Fibroblast of lung (primary cell): ENCODE data around the gene SH3D19. TPM values are rescaled to one million over a fixed set of nuclear protein-coding genes. Genes with fewer than 3 reads are reported as not detected.

Source experiments
- DNase-seq, 2 donors: peaks; one replicate each; pipeline versions ENCODE4 v3.0.0 to v3.0.0-alpha.2; 2010; ENCODE audit warnings: low read depth in 2 of 2
- H2AFZ ChIP-seq: 2 replicates; pipeline ENCODE4 v1.5.1; 2012; ENCODE audit warnings: low read length, control low read depth, inconsistent platforms
- H3K27ac ChIP-seq: 2 replicates; pipeline ENCODE4 v1.5.1; 2011; ENCODE audit warnings: low read length, control low read depth; ENCODE audit not compliant: insufficient read depth
- H3K27me3 ChIP-seq: 2 replicates; pipeline ENCODE4 v1.5.1; 2011; ENCODE audit warnings: mild to moderate bottlenecking, low read length; ENCODE audit not compliant: control insufficient read depth, insufficient read depth
- H3K36me3 ChIP-seq: 2 replicates; pipeline ENCODE4 v1.5.1; 2011; ENCODE audit warnings: low read length; ENCODE audit not compliant: control insufficient read depth, insufficient read depth
- H3K4me1 ChIP-seq: 2 replicates; pipeline ENCODE4 v1.5.1; 2011; ENCODE audit warnings: low read length; ENCODE audit not compliant: control insufficient read depth, insufficient read depth; ENCODE audit errors: extremely low read depth
- H3K4me2 ChIP-seq: 2 replicates; pipeline ENCODE4 v1.5.1; 2011; ENCODE audit warnings: low read length, control low read depth; ENCODE audit not compliant: insufficient read depth; ENCODE audit errors: extremely low read depth
- H3K4me3 ChIP-seq, 4 experiments: fragments of 200-600 bp in 1 of 4; sonication (generic) in 1 of 4; replicated peaks in 1 of 4; 2 replicates each; pipeline ENCODE4 v1.5.1; 2011 to 2016; ENCODE audit warnings: low read length in 4 of 4, low read depth in 3 of 4, mild to moderate bottlenecking in 3 of 4, control low read depth in 2 of 4, inconsistent platforms in 1 of 4, mixed read lengths in 1 of 4; ENCODE audit not compliant: insufficient read depth in 1 of 4; ENCODE audit errors: control extremely low read depth in 1 of 4
- H3K79me2 ChIP-seq: 2 replicates; pipeline ENCODE4 v1.5.1; 2012; ENCODE audit warnings: mild to moderate bottlenecking, low read length, inconsistent platforms; ENCODE audit not compliant: control insufficient read depth, insufficient read depth
- H3K9ac ChIP-seq: 2 replicates; pipeline ENCODE4 v1.5.1; 2011; ENCODE audit warnings: mild to moderate bottlenecking, low read length, control low read depth; ENCODE audit not compliant: insufficient read depth
- H3K9me3 ChIP-seq: 2 replicates; pipeline ENCODE4 v1.5.1; 2012; ENCODE audit warnings: low read depth, low read length; ENCODE audit not compliant: control insufficient read depth, insufficient read depth
- H4K20me1 ChIP-seq: 2 replicates; pipeline ENCODE4 v1.5.1; 2011; ENCODE audit warnings: low read length; ENCODE audit not compliant: control insufficient read depth, insufficient read depth; ENCODE audit errors: extremely low read depth
- EZH2 ChIP-seq: IDR thresholded peaks from 2 replicates; pipeline ENCODE4 v1.5.1; 2012; ENCODE audit warnings: low read length, control low read depth, mild to moderate bottlenecking; ENCODE audit errors: missing control alignments
- polyA plus RNA-seq, 2 donors: library from polyadenylated mRNA; depleted of rRNA in 1 of 2; stranded (reverse) in 1 of 2; unstranded in 1 of 2; fragments of >200 nt; gene quantifications; 2 replicates each; pipeline ENCODE4 v1.2.1, GENCODE V29; 2011 to 2012; ENCODE audit warnings: missing spikeins in 1 of 2
- total RNA-seq: library from RNA; depleted of rRNA; stranded (reverse); fragments of >200 nt; gene quantifications from 2 replicates; pipeline ENCODE4 v1.2.1, GENCODE V29; 2014
- TF ChIP-seq, protein P1 (sequence below), 2 donors: IDR thresholded peaks in 1 of 2; conservative IDR thresholded peaks in 1 of 2; 1 replicate in 1 of 2; 2 replicates in 1 of 2; pipeline ENCODE4 v1.5.1; 2011 to 2012; ENCODE audit warnings: low read length in 2 of 2, control low read depth in 1 of 2, inconsistent platforms in 1 of 2, low read depth in 1 of 2, mild to moderate bottlenecking in 1 of 2

SH3D19 gene
- total and polyA plus RNA-seq, 2 donors (not counting 1 experiment from before 2014, with no cell fraction given): 31.4 to 41.3 TPM

DNA sequence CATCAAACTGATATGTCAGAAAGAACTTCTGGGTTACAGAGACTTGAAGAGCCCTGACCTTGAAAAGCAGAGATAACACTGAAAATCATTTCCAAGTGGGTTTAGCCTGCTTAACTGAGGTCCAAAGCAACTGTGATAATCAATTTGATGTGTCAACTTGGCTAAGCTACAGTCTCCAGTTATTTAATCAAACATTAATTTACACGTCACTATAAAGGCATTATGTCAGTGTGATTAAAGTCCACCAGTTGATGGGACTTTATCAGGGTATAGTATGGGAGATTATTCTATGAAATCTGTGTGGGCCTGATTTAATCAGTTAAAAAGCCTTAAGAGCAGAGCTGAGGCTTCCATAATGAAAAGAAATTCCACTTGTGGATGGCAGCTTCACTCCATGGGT is 117.5 kb downstream of the SH3D19 start:
- DNase-seq: no peak
- TF ChIP-seq, protein P1, sequence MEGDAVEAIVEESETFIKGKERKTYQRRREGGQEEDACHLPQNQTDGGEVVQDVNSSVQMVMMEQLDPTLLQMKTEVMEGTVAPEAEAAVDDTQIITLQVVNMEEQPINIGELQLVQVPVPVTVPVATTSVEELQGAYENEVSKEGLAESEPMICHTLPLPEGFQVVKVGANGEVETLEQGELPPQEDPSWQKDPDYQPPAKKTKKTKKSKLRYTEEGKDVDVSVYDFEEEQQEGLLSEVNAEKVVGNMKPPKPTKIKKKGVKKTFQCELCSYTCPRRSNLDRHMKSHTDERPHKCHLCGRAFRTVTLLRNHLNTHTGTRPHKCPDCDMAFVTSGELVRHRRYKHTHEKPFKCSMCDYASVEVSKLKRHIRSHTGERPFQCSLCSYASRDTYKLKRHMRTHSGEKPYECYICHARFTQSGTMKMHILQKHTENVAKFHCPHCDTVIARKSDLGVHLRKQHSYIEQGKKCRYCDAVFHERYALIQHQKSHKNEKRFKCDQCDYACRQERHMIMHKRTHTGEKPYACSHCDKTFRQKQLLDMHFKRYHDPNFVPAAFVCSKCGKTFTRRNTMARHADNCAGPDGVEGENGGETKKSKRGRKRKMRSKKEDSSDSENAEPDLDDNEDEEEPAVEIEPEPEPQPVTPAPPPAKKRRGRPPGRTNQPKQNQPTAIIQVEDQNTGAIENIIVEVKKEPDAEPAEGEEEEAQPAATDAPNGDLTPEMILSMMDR (conservative IDR thresholded peaks at IDR 0.05 in 1 of 2, IDR thresholded peaks at IDR 0.05 in 1 of 2; ENCODE audit: low read depth in 1 of 2, low read length in 2 of 2): no peak
- no peak for TF ChIP-seq EZH2
- H3K9me3 ChIP-seq: no peaks in the 10 kb centered on the region
- H3K4me3 ChIP-seq: no peak overlapping the region
- H3K4me2 ChIP-seq: no peak overlapping the region
- no peak overlapping the region for H2AFZ ChIP-seq
- no peaks in the 10 kb centered on the region for H3K27me3 ChIP-seq
- no peaks in the 10 kb centered on the region for H3K36me3 ChIP-seq
- no peaks in the 10 kb centered on the region for H4K20me1 ChIP-seq
- H3K79me2 ChIP-seq: no peaks in the 10 kb centered on the region
- H3K9ac ChIP-seq: no peak overlapping the region
- no peaks in the 10 kb centered on the region for H3K4me1 ChIP-seq
- H3K27ac ChIP-seq: no peak overlapping the region

DNA sequence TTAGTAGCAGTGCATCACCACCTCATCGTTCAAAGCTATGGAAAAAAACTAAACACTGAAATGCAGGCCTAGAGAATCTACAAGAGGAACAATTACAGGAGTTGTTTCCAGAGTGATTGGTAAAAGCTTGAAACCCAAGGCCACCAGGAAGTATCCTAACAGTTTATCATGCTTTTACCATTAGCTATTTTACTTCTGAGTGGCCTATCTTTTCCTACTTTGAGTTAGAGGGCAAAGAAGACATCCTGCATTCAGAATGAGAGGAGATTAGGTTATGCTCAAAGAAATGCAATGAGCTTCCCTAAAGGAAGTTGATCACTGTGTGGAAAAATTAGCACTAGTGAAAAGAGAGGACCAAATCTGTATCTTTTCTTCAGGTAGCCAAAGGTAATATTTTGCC is 118.2 kb downstream of the SH3D19 start:
- no peaks in the 10 kb centered on the region for H3K4me1 ChIP-seq

DNA sequence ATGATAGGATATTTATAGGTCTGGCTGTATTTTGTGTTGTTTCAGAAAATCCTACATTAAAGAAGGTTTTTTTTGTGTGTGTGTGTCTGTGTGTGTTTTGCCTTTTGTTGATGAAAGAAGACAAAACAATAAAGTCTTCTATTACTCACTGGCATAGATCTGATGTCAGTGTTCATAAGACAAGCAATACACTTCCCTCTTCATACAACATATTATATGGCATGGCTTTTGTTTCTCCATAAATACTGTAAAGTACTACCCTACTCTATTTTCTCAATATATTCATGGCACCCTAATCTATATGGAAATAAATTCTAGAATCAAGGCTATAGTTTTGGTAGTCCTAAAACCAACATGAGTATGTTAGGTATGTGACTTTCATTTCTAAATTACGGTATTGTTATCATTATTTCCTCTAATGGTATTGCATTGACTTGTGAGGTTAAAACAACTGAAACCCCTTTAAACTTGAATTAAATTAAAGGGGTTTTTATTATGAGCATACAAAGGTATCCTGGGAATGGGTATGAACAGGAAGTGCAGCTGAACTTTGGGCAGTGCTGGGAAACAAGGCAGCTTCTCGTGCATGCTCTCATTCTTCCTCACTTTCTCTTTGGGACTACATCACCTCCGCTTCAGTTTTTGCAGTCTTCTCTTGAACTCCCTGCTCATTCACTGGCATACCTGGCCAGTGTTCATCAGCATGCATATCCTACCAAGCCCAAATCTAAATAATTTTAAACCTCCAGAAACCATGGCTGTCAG is 119.0 kb downstream of the SH3D19 start:
- Histone ChIP-seq H3K27me3 (no peaks in the 10 kb centered on the region), H3K27ac (no peak overlapping the region), H3K4me3 (no peak overlapping the region), H3K79me2 (no peaks in the 10 kb centered on the region), H3K4me2 (no peak overlapping the region), H3K9me3 (no peaks in the 10 kb centered on the region), H3K4me1 (no peaks in the 10 kb centered on the region), H3K9ac (no peak overlapping the region), H2AFZ (no peak overlapping the region), H3K36me3 (no peaks in the 10 kb centered on the region), H4K20me1 (no peaks in the 10 kb centered on the region)
- TF ChIP-seq, protein P1 (conservative IDR thresholded peaks at IDR 0.05 in 1 of 2, IDR thresholded peaks at IDR 0.05 in 1 of 2; ENCODE audit: low read depth in 1 of 2, low read length in 2 of 2): no peak
- TF ChIP-seq EZH2: no peak
- no peak for DNase-seq

More for the DNA sequence above, 118.2 kb downstream of the SH3D19 start:
- DNase-seq: no peak
- Histone ChIP-seq H3K79me2 (no peaks in the 10 kb centered on the region), H3K36me3 (no peaks in the 10 kb centered on the region), H4K20me1 (no peaks in the 10 kb centered on the region), H2AFZ (no peak overlapping the region), H3K9ac (no peak overlapping the region), H3K27ac (no peak overlapping the region), H3K27me3 (no peaks in the 10 kb centered on the region), H3K9me3 (no peaks in the 10 kb centered on the region), H3K4me2 (no peak overlapping the region), H3K4me3 (no peak overlapping the region)
- TF ChIP-seq EZH2: no peak
- TF ChIP-seq, protein P1 (conservative IDR thresholded peaks at IDR 0.05 in 1 of 2, IDR thresholded peaks at IDR 0.05 in 1 of 2; ENCODE audit: low read depth in 1 of 2, low read length in 2 of 2): no peak
